ENCODE results near the gene POU2AF1. TPM values are rescaled to one million over a fixed set of nuclear protein-coding genes. Genes with fewer than 3 reads are reported as not detected.

POU2AF1 gene
- 10 to 100 TPM in 1 of 2 donors, 1 to 10 TPM in 1; 6.4 to 36.6 TPM for total RNA-seq

- Mint-ChIP-seq H3K9me3 (no peaks in the 10 kb centered on the region), H3K27me3 (no peaks in the 10 kb centered on the region), H3K4me3 (peak within 1 kb of the TSS; percentile 79), H3K27ac (peak within 1 kb of the TSS; percentile 94), H3K4me1 (peaks cover 27% of the 10 kb centered on the region), H3K36me3 (ENCODE audit: low read depth) (peaks cover 17% of the 10 kb centered on the region)
- ATAC-seq (replicated peaks) = peak; percentile 81
Measured at GRCh38 chr11:111378861-111379601, at the start of gene POU2AF1. Gene POU2AF1, minus strand, starts transcription at chr11:111379275. Its CDS starts 98 bp downstream, at chr11:111379177.

- Mint-ChIP-seq H3K9me3 (no peaks in the 10 kb centered on the region), H3K36me3 (ENCODE audit: low read depth) (no peaks in the 10 kb centered on the region), H3K4me3 (no peak overlapping the region), H3K4me1 (no peaks in the 10 kb centered on the region), H3K27me3 (peaks cover 5% of the 10 kb centered on the region), H3K27ac (no peak overlapping the region)
- ATAC-seq (replicated peaks) = no peak
Measured at GRCh38 chr11:111428113-111428876, 49.2 kb upstream of the POU2AF1 start.

- ATAC-seq (replicated peaks) = no peak
- Mint-ChIP-seq H3K27ac (no peak overlapping the region), H3K27me3 (peaks cover 8% of the 10 kb centered on the region), H3K9me3 (no peaks in the 10 kb centered on the region), H3K4me3 (no peak overlapping the region), H3K4me1 (peaks cover 3% of the 10 kb centered on the region), H3K36me3 (ENCODE audit: low read depth) (no peaks in the 10 kb centered on the region)
Measured at GRCh38 chr11:111427471-111427912, 48.4 kb upstream of the POU2AF1 start.

GRCh38 chr11:111426617-111427016 is 47.5 kb upstream of the POU2AF1 start:
- Mint-ChIP-seq H3K9me3 (no peaks in the 10 kb centered on the region), H3K27me3 (peaks cover 4% of the 10 kb centered on the region), H3K4me3 (no peak overlapping the region), H3K27ac (no peak overlapping the region), H3K4me1 (peaks cover 3% of the 10 kb centered on the region), H3K36me3 (ENCODE audit: low read depth) (no peaks in the 10 kb centered on the region)
- ATAC-seq (replicated peaks) = no peak

- H3K4me1 Mint-ChIP-seq = peaks cover 3% of the 10 kb centered on the region
- H3K9me3 Mint-ChIP-seq = no peaks in the 10 kb centered on the region
- peak overlapping the region; percentile 43 for H3K27ac Mint-ChIP-seq
- no peak overlapping the region for H3K4me3 Mint-ChIP-seq
- H3K27me3 Mint-ChIP-seq = peaks cover 3% of the 10 kb centered on the region
- ATAC-seq (replicated peaks) = peak; percentile 9
- no peaks in the 10 kb centered on the region for H3K36me3 Mint-ChIP-seq (ENCODE audit: low read depth)
Measured at GRCh38 chr11:111423250-111423615, 44.2 kb upstream of the POU2AF1 start.

- peaks cover 3% of the 10 kb centered on the region for H3K27me3 Mint-ChIP-seq
- peaks cover 6% of the 10 kb centered on the region for H3K4me1 Mint-ChIP-seq
- H3K36me3 Mint-ChIP-seq (ENCODE audit: low read depth) = no peaks in the 10 kb centered on the region
Measured at GRCh38 chr11:111422494-111423249, 43.6 kb upstream of the POU2AF1 start.

GRCh38 chr11:111421251-111421650 is 42.2 kb upstream of the POU2AF1 start:
- ATAC-seq (replicated peaks) = no peak
- H3K4me1 Mint-ChIP-seq = peaks cover 12% of the 10 kb centered on the region
- H3K4me3 Mint-ChIP-seq = no peak overlapping the region
- no peaks in the 10 kb centered on the region for H3K9me3 Mint-ChIP-seq
- H3K27me3 Mint-ChIP-seq = peaks cover 3% of the 10 kb centered on the region
- no peaks in the 10 kb centered on the region for H3K36me3 Mint-ChIP-seq (ENCODE audit: low read depth)
- no peak overlapping the region for H3K27ac Mint-ChIP-seq

More at GRCh38 chr11:111422494-111423249, 43.6 kb upstream of the POU2AF1 start:
- H3K4me3 Mint-ChIP-seq = no peak overlapping the region
- peak; percentile 77 for ATAC-seq (replicated peaks)
- H3K9me3 Mint-ChIP-seq = no peaks in the 10 kb centered on the region
- H3K27ac Mint-ChIP-seq = peak overlapping the region; percentile 43

- H3K36me3 Mint-ChIP-seq (ENCODE audit: low read depth) = no peaks in the 10 kb centered on the region
- H3K4me1 Mint-ChIP-seq = peaks cover 12% of the 10 kb centered on the region
- peaks cover 3% of the 10 kb centered on the region for H3K27me3 Mint-ChIP-seq
- H3K4me3 Mint-ChIP-seq = no peak overlapping the region
- ATAC-seq (replicated peaks) = no peak
- H3K9me3 Mint-ChIP-seq = no peaks in the 10 kb centered on the region
- no peak overlapping the region for H3K27ac Mint-ChIP-seq
Measured at GRCh38 chr11:111419641-111420327, 40.7 kb upstream of the POU2AF1 start.

- Mint-ChIP-seq H3K27ac (no peak overlapping the region), H3K9me3 (no peaks in the 10 kb centered on the region), H3K4me3 (no peak overlapping the region), H3K36me3 (ENCODE audit: low read depth) (no peaks in the 10 kb centered on the region), H3K27me3 (peaks cover 3% of the 10 kb centered on the region), H3K4me1 (peaks cover 18% of the 10 kb centered on the region)
- ATAC-seq (replicated peaks) = no peak
Measured at GRCh38 chr11:111419181-111419580, 40.1 kb upstream of the POU2AF1 start.

- no peak for ATAC-seq (replicated peaks)
- Mint-ChIP-seq H3K9me3 (no peaks in the 10 kb centered on the region), H3K27me3 (peaks cover 3% of the 10 kb centered on the region), H3K27ac (no peak overlapping the region), H3K36me3 (ENCODE audit: low read depth) (no peaks in the 10 kb centered on the region), H3K4me3 (no peak overlapping the region), H3K4me1 (peaks cover 22% of the 10 kb centered on the region)
Measured at GRCh38 chr11:111418436-111418787, 39.3 kb upstream of the POU2AF1 start.

GRCh38 chr11:111417766-111418435 is 38.8 kb upstream of the POU2AF1 start:
- H3K4me1 Mint-ChIP-seq = peaks cover 23% of the 10 kb centered on the region
- H3K36me3 Mint-ChIP-seq (ENCODE audit: low read depth) = no peaks in the 10 kb centered on the region
- peak overlapping the region; percentile 56 for H3K4me3 Mint-ChIP-seq
- H3K27ac Mint-ChIP-seq = peak overlapping the region; percentile 10
- no peak for ATAC-seq (replicated peaks)
- no peaks in the 10 kb centered on the region for H3K27me3 Mint-ChIP-seq
- no peaks in the 10 kb centered on the region for H3K9me3 Mint-ChIP-seq

GRCh38 chr11:111417011-111417765 is 38.1 kb upstream of the POU2AF1 start:
- peak overlapping the region; percentile 56 for H3K4me3 Mint-ChIP-seq
- peak; percentile 55 for ATAC-seq (replicated peaks)
- peaks cover 29% of the 10 kb centered on the region for H3K4me1 Mint-ChIP-seq

More at GRCh38 chr11:111417011-111417765, 38.1 kb upstream of the POU2AF1 start:
- peak overlapping the region; percentile 10 for H3K27ac Mint-ChIP-seq
- H3K27me3 Mint-ChIP-seq = no peaks in the 10 kb centered on the region
- H3K36me3 Mint-ChIP-seq (ENCODE audit: low read depth) = no peaks in the 10 kb centered on the region
- H3K9me3 Mint-ChIP-seq = no peaks in the 10 kb centered on the region

All from activated T-helper 17 cell treated with anti-CD3 and anti-CD28 coated beads, Interleukin-2, amount 50 U/mL, for 72 hours (primary cell).